IPS-18c (cell line): Measurements from ENCODE around the gene STUB1.

Experiments
- H3K4me3 ChIP-seq: 2 replicates; pipeline ENCODE4 v1.7.0; 2013; ENCODE audit warnings: low read depth, mild to moderate bottlenecking, low read length, moderate library complexity; ENCODE audit not compliant: insufficient read depth
- H3K9me3 ChIP-seq: one replicate; pipeline ENCODE4 v1.6.1; 2013; ENCODE audit warnings: mild to moderate bottlenecking, low read length, moderate library complexity; ENCODE audit not compliant: control insufficient read depth, insufficient read depth

STUB1 gene

DNA sequence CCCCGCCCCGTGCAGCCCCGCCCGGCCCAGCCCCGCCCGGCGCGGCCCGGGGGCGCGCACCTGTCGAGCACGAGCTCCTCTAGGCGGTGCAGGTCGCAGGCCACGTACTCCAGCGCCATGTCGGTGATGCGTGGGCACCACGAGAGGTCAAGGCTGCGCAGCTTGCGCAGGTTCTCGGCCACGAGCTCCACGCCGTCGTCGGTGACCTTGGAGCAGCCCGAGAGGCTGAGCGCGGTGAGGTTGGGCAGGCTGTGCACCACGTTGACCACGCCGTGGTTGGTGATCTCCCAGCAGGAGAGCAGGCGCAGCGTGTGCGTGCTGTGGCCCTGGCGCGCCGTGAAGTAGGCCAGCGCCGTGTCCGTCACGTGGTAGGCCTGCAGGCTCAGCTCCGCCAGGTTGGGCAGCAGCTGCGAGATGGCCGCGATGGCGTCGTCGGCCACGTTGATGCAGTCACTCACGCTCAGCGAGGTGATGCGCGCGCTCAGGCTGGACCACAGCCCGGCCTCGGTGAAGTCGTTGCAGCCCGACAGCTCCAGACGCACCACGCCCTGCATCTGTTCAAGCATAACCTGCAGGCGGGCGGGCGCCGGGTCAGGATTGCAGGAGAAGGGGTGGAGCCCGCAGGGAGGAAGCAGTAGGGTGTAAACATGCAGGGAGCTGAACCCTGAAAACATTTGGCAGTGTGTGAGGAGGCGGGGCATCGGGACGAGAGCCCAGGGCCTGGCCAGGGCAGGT lies 15.3 kb downstream of the STUB1 start:
- Histone ChIP-seq H3K9me3 (no peaks in the 10 kb centered on the region), H3K4me3 (peak overlapping the region; percentile 65)

DNA sequence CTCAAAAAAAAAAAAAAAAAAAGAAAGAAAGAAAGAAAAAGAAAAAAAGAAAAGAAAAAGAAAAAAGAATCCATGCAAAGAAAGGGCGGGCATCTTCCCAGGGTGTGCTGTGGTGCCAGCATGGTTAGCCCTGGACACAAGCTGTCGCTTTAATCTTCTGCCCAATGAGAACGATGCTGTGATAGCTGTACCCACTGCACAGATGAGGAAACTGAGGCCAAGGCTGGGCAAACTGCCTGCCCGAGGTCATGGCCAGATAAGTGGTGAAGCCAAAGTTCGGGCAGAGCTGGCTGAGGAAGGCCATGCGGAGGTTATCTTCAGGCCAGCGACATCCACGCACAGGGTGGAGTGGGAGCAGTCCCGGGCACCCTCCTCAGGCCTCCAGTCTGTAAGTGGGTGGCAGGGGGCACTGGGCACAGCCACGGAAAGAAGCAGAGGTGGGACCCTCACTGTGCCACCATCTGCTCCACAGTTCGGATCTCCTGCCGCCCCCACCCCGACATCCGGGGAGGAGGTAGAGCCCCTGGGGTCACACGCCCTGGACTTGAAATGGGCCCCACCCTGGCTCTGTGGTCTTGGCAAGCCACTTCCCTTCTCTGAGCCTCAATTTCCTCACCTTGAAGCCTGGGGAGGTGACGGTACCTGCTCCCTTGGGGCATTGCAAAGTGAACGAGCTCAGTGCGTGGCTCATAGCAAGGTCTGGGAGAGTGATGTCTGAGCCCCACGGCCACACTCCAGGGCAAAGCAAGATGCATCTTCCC lies 18.9 kb downstream of the STUB1 start:
- Histone ChIP-seq H3K9me3 (no peaks in the 10 kb centered on the region), H3K4me3 (no peak overlapping the region)

DNA sequence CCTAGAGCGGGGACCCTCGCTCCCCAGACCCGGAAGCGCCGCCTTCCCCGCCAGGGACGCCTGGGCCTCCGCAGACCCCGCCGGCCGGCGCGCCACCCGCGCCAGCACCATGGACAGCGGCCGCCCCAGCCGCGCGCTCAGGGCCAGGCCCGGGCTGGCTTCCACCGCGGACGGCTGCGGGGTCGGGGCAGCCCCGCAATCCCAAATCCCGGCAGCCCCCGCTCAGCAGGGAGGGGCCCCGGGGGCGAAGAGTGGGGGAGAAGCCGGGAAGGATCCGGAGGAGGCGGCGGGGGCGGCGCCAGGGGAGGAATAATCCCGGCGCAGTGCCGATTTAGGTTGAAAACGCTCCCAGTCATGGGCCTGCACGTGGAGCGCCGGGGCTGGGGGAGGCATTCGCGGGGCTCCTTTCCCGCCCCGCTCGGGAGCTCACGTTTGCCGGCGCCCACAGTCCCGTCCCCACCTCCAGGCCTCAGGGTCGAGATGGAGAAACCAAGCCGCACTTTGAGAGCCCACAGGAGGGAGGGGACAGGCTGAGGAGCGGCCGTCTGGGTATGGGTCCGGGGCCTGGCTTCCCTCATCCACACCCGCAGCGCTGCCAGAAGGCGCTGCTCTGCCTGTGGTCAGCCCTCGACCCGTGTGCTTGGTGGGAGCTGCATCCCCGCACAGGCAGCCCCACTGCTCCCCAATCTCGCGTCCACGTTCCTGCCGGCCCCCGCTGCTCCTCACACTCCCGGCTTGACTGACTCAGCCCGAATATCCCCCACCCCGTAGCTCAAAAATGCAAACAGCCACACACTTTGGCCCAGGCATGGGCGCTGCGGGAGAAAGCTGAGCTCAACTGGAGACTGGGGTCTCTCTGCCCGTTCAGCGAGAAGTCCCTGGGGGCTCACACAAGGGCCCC lies 20.7 kb downstream of the STUB1 start:
- Histone ChIP-seq H3K4me3 (peak overlapping the region; percentile 36), H3K9me3 (no peaks in the 10 kb centered on the region)

DNA sequence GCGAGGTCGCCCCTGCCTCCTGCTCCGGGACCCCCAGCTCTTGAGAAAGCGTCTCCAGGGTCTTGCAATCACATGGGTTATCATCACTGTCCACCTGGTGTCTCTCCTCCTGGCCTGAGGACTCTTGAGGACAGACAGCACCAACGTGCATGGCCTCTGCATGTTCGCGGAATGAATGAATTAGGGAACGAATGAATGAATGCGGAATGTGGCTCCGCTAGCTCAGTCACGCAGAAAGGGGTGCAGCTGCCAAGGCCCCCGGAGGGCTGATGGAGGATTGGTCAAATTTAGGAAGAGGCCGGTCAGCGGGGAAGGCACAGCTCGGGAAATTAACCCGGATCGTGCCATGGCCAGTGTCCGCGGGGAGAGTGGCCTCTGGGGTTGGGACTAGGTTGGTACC lies 22.1 kb downstream of the STUB1 start:
- Histone ChIP-seq H3K4me3 (no peak overlapping the region), H3K9me3 (no peaks in the 10 kb centered on the region)

DNA sequence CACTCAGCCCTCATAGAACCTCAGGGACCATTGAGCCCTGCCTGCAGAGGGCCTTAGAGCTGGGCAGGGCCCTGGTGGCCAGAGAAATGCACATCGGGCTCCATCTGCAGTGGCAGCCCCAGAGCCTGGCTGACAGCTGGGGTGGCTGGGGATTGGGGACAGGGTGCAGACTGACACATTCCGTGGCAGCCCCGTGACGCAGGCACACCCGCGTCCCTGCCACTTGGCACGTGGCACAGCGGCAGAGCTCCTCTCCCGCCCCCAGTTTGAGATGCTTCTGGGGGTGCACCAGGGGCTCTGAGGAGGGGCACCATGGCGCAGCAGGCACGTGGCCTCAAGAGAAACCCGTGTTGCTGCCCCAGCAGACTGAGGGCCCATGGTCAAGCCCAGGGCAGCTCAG lies 23.2 kb downstream of the STUB1 start:
- Histone ChIP-seq H3K4me3 (no peak overlapping the region), H3K9me3 (no peaks in the 10 kb centered on the region)

DNA sequence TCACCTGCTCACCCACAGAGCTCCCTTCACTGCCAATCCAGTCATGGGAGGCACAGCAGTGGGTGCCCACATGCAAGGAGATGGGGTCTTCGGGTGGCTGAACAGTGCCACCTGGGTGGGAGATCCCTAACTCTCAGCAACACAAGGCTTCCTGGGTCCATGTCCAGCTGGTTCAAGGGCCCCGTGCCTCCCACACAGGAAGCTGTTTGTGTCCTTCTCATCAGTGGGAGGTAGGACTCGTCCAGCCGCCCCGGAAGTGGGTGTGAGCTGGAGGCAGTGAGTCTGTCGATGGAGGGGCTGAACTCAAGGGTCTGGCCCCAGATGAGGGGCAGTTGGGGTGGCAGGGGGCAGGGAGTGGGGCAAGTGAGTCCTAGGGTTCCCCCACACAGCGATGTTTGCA lies 23.8 kb downstream of the STUB1 start:
- Histone ChIP-seq H3K9me3 (no peaks in the 10 kb centered on the region), H3K4me3 (no peak overlapping the region)

DNA sequence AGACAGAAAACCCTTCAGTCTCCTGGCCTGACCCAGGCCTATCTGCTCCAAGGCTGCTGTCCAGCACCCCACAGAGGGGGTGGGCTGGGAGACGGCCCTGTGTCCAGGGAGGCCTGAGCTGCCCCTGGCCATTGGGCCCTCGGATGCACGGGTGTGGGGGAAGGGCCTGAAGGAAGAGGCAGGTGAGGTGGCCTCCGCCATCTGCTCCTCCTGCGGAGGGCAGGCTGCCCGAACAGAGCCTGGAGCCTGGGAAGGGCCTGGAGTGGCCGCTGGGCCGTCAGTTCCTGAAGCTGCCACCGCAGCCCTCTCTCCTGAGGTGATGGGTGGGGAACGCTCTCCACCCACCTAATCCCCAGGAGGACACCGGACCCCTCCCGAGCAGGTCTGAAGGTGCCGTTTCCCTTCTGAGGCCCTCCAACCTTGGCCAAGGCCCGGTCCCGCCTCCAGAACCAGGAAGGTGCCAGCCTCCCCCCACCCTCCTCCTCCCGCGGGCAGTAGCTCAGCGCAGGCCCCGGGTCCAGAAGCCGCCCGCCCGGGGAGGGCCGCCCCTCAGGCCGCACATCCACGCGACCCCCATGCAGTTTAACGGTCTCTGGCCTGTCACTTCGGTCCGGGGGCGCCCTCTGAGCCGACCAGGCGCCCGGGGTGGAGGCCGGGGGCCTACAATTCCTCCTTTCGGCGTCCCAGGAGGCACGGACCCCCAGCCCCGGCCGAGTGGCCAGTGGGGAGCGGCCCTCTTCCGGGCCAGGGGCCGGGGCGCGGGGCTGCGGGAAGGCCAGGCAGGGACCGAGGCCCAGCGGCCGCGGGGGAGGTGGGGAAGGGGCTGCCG lies 24.6 kb downstream of the STUB1 start:
- Histone ChIP-seq H3K4me3 (peak overlapping the region; percentile 34; the same call in 1 of the 2 replicates), H3K9me3 (no peaks in the 10 kb centered on the region)

DNA sequence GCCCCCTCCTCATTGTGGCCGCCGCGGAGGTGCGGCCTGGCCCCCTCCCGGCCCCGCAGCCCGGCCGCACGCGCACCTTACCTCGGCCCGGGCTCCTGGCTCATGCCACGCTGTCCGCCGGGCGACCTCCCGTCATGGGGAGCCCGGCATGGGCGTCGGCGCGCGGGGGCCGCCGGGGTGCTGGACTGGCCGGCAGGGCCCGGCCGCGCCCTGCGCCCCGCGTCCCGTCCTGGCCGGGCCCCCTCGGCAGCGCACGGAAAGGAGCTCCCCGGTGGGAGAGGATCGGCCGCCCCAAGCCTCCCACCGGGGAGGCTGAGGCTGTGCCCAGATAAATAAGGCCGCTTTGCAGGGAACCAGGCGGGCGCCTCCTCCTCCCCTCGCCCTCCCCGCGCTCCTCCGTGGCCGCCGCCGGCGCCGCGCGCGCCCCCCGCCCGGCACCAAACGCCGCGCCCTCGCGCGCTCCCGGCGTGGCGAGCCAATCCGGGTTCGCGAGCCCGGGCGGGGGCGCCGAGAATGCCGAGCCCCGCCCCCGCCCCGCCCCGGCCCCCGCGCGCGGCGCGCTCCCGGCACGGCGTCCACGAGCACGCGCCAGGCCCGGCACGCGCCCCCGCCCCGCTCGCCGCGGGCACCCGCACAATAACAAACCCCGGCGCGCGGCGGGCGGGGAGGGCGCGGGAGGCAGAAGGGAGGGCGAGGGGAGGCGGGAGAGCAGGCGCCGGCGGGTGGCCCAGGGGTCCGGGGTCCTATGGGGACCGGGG lies 25.4 kb downstream of the STUB1 start, which contains the start of gene FBXL16:
TSS of gene FBXL16 (minus strand) at position 371 of the 758 bp plus-strand sequence. CDS start 8,396 bp downstream, outside the sequence.
- Histone ChIP-seq H3K9me3 (no peaks in the 10 kb centered on the region), H3K4me3 (peak within 1 kb of the TSS; percentile 50)

DNA sequence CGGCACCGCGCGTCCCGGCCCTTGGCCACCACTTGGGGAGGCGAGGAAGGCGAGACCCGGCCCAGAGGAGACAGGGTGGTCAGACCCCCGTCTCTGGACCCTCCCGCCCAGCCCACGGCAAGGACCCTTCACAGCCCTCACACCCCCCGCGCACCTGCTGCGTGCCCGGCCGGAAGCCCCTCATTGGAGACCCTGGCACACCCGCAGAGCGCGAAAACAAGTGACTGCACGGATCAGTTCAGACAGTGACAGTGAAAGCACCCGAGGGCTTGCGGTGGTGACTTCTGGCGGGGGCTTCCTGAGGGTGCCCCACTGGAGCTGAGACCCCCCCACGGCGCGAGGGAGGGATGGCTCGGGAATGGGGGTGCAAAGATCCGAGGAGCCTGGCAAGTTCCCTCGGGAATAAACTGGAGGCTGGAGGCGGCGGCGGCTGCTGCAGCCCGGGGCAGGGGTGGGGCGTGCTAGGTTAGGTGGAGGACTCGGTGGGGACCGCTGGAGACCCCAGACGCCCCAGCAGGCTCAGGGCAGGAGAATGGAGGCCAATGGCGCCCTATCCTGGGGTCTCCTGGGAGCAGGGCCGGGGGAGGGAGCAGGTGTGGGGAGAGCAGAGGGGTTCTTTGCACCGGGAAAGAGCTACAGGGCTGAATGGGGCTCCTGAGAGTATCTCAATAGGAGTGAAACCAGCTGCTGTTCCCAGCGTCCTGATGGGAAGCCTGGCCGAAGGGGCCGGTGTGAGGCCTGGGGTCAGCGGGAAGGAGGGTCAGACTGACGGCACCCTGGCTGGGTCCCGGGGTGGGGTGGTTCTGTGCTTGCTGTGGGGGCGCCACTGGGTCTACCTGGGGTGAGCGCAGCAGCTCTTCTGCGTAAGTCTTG lies 26.2 kb downstream of the STUB1 start:
- Histone ChIP-seq H3K9me3 (no peaks in the 10 kb centered on the region), H3K4me3 (peak overlapping the region; percentile 50)

DNA sequence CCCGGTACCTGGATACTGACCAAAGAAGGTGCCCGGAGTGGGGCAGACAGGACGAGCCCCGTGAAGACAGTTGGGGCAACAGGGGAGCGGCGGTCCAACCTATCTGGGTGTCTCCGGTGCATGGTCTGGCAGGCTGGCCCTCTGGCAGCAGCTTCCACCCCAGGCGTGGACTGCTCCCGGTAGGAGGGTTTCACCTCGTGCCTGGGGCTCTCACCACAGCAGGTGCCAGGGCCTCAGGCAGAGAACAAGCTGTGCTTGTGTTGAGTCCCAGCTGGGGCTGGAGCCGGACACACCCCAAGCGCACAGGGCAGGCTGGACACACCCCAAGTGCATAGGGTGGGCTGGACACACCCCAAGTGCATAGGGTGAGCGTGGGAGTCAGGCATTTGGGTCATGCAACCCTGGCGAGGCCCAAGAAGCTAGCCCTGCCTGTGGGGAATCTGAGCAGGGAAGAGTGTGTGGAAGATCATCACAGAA lies 26.9 kb downstream of the STUB1 start:
- H3K4me3 ChIP-seq, result peak overlapping the region; percentile 50

DNA sequence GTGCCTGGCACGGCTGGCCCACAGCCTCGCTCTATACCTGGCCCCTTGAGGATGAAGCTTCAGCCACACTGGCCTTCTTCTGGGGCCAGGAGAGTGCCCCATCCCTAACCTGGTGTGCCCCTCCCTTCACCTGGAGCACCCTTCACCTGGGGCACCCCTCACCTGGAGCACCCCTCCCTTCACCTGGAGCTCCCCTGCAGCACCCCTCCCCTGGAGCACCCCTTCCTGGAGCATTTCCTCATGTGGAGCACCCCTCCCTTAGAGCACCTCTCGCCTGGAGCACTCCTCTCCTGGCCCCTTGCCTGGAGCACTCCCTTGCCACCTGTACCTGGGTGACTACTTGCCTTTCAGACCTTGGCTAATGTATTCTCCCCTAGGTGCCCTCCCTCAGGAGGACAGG lies 27.8 kb downstream of the STUB1 start:
- Histone ChIP-seq H3K4me3 (no peak overlapping the region), H3K9me3 (no peaks in the 10 kb centered on the region)

More for the DNA sequence above, 26.9 kb downstream of the STUB1 start:
- no peaks in the 10 kb centered on the region for H3K9me3 ChIP-seq

DNA sequence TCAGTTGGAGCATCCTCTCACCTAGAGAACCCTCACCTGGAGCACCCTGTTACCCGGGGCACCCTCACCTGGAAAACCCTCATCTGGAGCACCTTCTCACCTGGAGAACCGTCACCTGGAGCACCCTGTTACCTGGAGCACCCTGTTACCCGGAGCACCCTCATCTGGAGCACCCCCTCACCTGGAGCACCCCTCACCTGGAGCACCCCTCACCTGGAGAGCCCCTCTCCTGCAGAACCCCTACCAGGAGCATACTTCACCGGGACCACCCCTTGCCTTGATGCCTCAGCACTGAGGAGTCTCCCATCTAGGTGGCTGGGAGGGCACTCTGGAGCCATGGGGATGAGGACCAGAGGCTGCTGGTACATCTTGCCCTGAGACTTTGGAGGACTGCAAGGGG lies 28.7 kb downstream of the STUB1 start:
- no peak overlapping the region for H3K4me3 ChIP-seq

DNA sequence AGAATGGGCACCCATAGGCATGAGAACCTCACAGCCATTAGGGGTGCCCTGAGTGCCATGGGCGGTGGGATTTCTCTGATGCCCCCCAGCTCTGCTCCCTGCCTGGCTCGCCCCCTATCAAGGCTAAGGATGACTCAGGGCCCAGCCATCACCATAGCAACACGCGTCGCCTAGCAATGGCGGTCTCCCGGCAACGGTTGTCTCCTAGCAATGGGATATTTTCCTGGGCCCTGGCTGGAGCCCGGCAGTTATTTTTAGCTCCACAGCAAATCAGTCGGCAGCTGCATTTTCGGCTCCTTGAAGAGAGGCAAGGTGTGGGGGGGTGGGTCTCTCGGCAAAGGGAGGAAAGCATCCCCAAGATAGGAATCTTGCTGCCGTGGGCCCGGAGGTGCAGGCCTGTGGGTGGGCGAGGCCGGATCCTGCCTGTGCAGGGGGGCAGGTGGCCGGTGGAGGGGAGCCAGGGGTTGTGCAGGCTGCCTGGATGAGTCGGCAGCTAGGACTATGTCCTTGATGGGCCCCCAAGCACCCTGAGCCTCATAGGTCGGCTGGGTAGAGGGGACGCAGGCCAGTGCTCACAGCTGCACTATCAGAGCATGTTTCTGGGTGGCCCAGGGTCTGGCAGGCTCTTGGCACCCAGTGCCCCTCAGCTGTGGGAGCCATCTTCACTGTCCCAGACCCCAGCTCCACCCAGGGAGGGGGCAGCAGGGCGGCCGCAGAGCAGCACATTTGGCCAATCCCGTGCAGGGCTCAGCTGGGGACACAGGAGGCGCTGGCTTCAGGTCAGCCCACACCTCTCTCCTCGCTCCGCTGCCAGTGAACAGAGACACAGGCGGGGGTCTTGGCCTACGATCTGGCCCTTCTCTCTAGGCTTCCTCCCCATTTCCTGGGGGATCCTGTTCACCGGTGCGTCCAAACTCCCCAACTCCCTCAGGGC lies 29.6 kb downstream of the STUB1 start:
- H3K9me3 ChIP-seq, result no peaks in the 10 kb centered on the region
- no peak overlapping the region for H3K4me3 ChIP-seq

More for the DNA sequence above, 28.7 kb downstream of the STUB1 start:
- no peaks in the 10 kb centered on the region for H3K9me3 ChIP-seq

DNA sequence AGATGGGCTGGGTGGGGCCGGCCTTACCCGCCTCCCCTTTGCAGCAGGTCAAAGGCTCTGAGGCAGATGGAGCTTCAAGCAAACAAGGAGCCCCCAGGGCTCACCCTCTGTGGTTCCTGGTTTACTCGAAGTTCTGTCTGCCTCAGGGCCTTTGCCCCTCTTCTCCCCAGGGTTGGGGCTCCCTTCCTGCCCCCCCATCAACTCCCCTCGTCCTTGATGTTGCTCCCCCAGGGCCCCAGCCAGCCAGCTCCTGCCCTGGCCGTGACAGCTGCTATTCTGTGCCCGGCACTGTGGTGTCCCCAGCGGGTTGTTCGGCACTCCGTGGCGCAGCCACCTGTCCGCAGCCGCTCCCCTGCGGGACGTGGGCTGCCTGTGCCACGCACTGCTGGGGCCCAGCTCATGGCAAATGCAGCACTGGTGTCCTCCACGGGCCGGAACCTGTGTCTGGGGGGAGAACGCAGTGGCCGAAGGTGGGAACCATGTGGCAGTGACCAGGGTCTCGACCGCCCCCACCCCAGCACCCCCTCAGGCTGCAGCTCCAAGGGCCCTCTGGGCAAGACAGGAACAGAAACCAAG lies 30.4 kb downstream of the STUB1 start:
- Histone ChIP-seq H3K4me3 (no peak overlapping the region), H3K9me3 (no peaks in the 10 kb centered on the region)
